ENCODE measurements around the gene NDUFB7.

GRCh38 chr19:14577885-14578427, 6.1 kb upstream of the NDUFB7 start:
- TF ChIP-seq, protein P1, sequence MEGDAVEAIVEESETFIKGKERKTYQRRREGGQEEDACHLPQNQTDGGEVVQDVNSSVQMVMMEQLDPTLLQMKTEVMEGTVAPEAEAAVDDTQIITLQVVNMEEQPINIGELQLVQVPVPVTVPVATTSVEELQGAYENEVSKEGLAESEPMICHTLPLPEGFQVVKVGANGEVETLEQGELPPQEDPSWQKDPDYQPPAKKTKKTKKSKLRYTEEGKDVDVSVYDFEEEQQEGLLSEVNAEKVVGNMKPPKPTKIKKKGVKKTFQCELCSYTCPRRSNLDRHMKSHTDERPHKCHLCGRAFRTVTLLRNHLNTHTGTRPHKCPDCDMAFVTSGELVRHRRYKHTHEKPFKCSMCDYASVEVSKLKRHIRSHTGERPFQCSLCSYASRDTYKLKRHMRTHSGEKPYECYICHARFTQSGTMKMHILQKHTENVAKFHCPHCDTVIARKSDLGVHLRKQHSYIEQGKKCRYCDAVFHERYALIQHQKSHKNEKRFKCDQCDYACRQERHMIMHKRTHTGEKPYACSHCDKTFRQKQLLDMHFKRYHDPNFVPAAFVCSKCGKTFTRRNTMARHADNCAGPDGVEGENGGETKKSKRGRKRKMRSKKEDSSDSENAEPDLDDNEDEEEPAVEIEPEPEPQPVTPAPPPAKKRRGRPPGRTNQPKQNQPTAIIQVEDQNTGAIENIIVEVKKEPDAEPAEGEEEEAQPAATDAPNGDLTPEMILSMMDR (conservative IDR thresholded peaks at IDR 0.05; ENCODE audit: low read depth, low read length), result no peak
- no peak for TF ChIP-seq EZH2 (IDR thresholded peaks at IDR 0.05; ENCODE audit: low read length, unreplicated experiment)
- TF ChIP-seq EZH2phosphoT487 (IDR thresholded peaks at IDR 0.05; ENCODE audit: borderline replicate concordance, low read length), result no peak

All from PC-3 (cell line).